PC-9 (cell line): ENCODE measurements around the gene SDCCAG8.

Source experiments
- EZH2 ChIP-seq: fragments of 200-600 bp; sonication (generic); IDR thresholded peaks from 2 replicates; pipeline ENCODE4 v1.8.0; 2017; ENCODE audit warnings: antibody characterized with exemption, low read depth
- TF ChIP-seq, protein P1 (sequence below): fragments of 200-600 bp; sonication (generic); conservative IDR thresholded peaks from 2 replicates; pipeline ENCODE4 v1.6.1; 2017; ENCODE audit warnings: mixed run types, antibody characterized with exemption, mild to moderate bottlenecking, moderate library complexity

DNA sequence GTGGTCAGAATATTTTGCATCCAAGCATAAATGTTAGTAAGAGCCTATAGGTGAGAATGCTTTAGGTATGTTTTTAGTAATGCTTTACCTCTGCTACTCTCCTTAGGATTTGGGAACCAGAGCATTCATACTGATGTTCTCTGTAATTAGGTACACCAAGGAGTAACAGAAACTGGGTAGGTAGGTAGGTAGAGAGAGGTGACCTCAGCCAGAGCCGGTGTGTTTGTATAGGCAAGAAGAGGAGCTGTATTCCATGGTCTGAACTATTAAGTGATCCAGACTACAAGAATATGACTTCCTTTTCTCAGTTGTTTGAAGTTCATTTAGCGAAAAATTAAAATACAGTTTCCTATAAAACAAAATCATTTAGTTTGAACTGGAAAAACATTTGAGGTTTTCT lies 108.5 kb downstream of the SDCCAG8 start:
- TF ChIP-seq, protein P1, sequence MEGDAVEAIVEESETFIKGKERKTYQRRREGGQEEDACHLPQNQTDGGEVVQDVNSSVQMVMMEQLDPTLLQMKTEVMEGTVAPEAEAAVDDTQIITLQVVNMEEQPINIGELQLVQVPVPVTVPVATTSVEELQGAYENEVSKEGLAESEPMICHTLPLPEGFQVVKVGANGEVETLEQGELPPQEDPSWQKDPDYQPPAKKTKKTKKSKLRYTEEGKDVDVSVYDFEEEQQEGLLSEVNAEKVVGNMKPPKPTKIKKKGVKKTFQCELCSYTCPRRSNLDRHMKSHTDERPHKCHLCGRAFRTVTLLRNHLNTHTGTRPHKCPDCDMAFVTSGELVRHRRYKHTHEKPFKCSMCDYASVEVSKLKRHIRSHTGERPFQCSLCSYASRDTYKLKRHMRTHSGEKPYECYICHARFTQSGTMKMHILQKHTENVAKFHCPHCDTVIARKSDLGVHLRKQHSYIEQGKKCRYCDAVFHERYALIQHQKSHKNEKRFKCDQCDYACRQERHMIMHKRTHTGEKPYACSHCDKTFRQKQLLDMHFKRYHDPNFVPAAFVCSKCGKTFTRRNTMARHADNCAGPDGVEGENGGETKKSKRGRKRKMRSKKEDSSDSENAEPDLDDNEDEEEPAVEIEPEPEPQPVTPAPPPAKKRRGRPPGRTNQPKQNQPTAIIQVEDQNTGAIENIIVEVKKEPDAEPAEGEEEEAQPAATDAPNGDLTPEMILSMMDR: no peak
- TF ChIP-seq EZH2: no peak
